ENCODE data around the gene ARFGEF3. TPM values are rescaled to one million over a fixed set of nuclear protein-coding genes. Genes with fewer than 3 reads are reported as not detected.

The ARFGEF3 gene
- total RNA-seq, 5 donors from 2014 or later (not counting 1 experiment from before 2014, with no cell fraction given) = 0.09 to 0.12 (median 0.10) TPM; not detected in 2

- POLR2A ChIA-PET = no interaction called here
- H3K27me3 Mint-ChIP-seq = peaks cover 9 to 12% of the 10 kb centered on the region in 2 donors
- H3K36me3 Mint-ChIP-seq = no peaks in the 10 kb centered on the region
- WGBS (ENCODE audit: insufficient coverage) = no CpG with 5 or more reads among the region's 3 CpGs
- no peaks in the 10 kb centered on the region for H3K9me3 ChIP-seq
- no peak for DNase-seq
- no peaks in the 10 kb centered on the region for H3K27me3 ChIP-seq (replicated peaks in 1 of 2; ENCODE audit: control insufficient read depth in 2 of 2, extremely low read depth in 1 of 2, insufficient read depth in 2 of 2, low read length in 1 of 2)
- no peak for ATAC-seq (replicated peaks in 1 of 4)
- H3K4me1 Mint-ChIP-seq = no peaks in the 10 kb centered on the region
- no peak overlapping the region for H3K4me3 Mint-ChIP-seq
- no peaks in the 10 kb centered on the region for H3K4me1 ChIP-seq (ENCODE audit: control insufficient read depth in 1 of 2, extremely low read depth in 1 of 2, insufficient read depth in 2 of 2, low read length in 2 of 2)
- H3K27ac ChIP-seq (ENCODE audit: low read length) = no peak overlapping the region
- no peak overlapping the region for H3K4me3 ChIP-seq (ENCODE audit: control insufficient read depth in 1 of 2, extremely low read depth in 1 of 2, low read length in 1 of 2)
- no peaks in the 10 kb centered on the region for H3K9me3 Mint-ChIP-seq
- no peak overlapping the region for H3K27ac Mint-ChIP-seq
- no peaks in the 10 kb centered on the region for H3K36me3 ChIP-seq (ENCODE audit: control insufficient read depth in 2 of 2, extremely low read depth in 1 of 2, insufficient read depth in 1 of 2, low read length in 1 of 2)
- CTCF ChIA-PET = no interaction called here
Measured at GRCh38 chr6:138230759-138231380, 69.1 kb downstream of the ARFGEF3 start.

GRCh38 chr6:138231381-138231886 is 69.7 kb downstream of the ARFGEF3 start:
- ChIA-PET POLR2A (no interaction called here), CTCF (no interaction called here)
- Histone ChIP-seq H3K9me3 (no peaks in the 10 kb centered on the region), H3K27me3 (replicated peaks in 1 of 2; ENCODE audit: control insufficient read depth in 2 of 2, extremely low read depth in 1 of 2, insufficient read depth in 2 of 2, low read length in 1 of 2) (peaks cover 0 to 2% of the 10 kb centered on the region in 2 experiments), H3K27ac (ENCODE audit: low read length) (no peak overlapping the region), H3K4me3 (ENCODE audit: control insufficient read depth in 1 of 2, extremely low read depth in 1 of 2, low read length in 1 of 2) (no peak overlapping the region), H3K36me3 (ENCODE audit: control insufficient read depth in 2 of 2, extremely low read depth in 1 of 2, insufficient read depth in 1 of 2, low read length in 1 of 2) (no peaks in the 10 kb centered on the region), H3K4me1 (ENCODE audit: control insufficient read depth in 1 of 2, extremely low read depth in 1 of 2, insufficient read depth in 2 of 2, low read length in 2 of 2) (no peaks in the 10 kb centered on the region)
- ATAC-seq (replicated peaks in 1 of 4) (no peak), DNase-seq (no peak)
- no peaks in the 10 kb centered on the region for H3K9me3 Mint-ChIP-seq
- no peaks in the 10 kb centered on the region for H3K36me3 Mint-ChIP-seq
- H3K27me3 Mint-ChIP-seq = peaks cover 9 to 12% of the 10 kb centered on the region in 2 donors
- no peak overlapping the region for H3K27ac Mint-ChIP-seq
- H3K4me3 Mint-ChIP-seq = no peak overlapping the region
- WGBS (ENCODE audit: insufficient coverage) = no CpG with 5 or more reads among the region's 4 CpGs
- no peaks in the 10 kb centered on the region for H3K4me1 Mint-ChIP-seq

DNA sequence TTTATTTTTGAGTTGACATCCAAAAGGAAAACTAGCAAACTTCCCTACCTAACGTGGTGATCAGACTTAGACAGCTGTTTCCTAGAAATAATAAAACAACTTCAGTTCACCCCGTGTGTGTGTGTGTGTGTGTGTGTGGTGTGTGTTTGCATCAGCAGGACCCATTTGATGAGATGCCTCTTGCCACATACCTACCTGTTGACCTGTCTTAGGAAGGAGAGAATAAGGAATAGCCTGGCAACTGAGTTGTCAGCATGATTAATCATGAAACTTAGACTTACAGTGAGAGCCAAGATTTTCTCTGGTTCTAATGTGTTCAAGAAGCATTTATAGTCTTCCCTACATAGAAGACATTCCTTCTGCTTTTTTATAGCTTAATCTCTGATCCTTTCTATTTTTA is 72.6 kb downstream of the ARFGEF3 start:
- Histone ChIP-seq H3K27ac (ENCODE audit: low read length) (no peak overlapping the region), H3K4me1 (ENCODE audit: control insufficient read depth in 1 of 2, extremely low read depth in 1 of 2, insufficient read depth in 2 of 2, low read length in 2 of 2) (no peaks in the 10 kb centered on the region), H3K4me3 (ENCODE audit: control insufficient read depth in 1 of 2, extremely low read depth in 1 of 2, low read length in 1 of 2) (no peak overlapping the region), H3K9me3 (no peaks in the 10 kb centered on the region), H3K36me3 (ENCODE audit: control insufficient read depth in 2 of 2, extremely low read depth in 1 of 2, insufficient read depth in 1 of 2, low read length in 1 of 2) (no peaks in the 10 kb centered on the region), H3K27me3 (replicated peaks in 1 of 2; ENCODE audit: control insufficient read depth in 2 of 2, extremely low read depth in 1 of 2, insufficient read depth in 2 of 2, low read length in 1 of 2) (peaks cover 0 to 4% of the 10 kb centered on the region in 2 experiments)
- no peaks in the 10 kb centered on the region for H3K9me3 Mint-ChIP-seq
- no peaks in the 10 kb centered on the region for H3K4me1 Mint-ChIP-seq
- DNase-seq (no peak), ATAC-seq (replicated peaks in 1 of 4) (no peak)
- H3K36me3 Mint-ChIP-seq = no peaks in the 10 kb centered on the region
- H3K27me3 Mint-ChIP-seq = peaks cover 6 to 7% of the 10 kb centered on the region in 2 donors
- ChIA-PET POLR2A (no interaction called here), CTCF (no interaction called here)
- WGBS (ENCODE audit: insufficient coverage) = no CpG with 5 or more reads among the region's 2 CpGs
- H3K4me3 Mint-ChIP-seq = no peak overlapping the region
- no peak overlapping the region for H3K27ac Mint-ChIP-seq

DNA sequence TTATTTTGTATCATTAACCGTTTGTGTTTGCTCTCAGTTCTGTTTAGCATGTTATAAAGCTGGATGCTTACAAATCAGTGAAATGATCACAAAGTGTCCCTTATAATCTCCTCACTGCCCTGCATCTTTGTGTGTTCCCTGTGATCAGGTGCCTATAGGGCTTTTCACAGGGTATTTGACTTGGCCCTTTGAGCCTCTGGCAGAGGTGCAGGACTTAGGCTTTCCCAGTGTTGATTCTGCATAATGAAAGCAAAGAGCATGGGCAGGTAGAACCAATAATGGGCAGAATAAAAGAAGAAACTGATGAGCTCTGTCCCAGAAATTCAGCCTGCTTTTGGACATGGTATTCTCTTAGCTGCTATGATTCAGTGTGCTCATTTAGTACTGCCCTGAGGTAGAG is 73.5 kb downstream of the ARFGEF3 start:
- H3K4me3 ChIP-seq (ENCODE audit: control insufficient read depth in 1 of 2, extremely low read depth in 1 of 2, low read length in 1 of 2) = no peak overlapping the region
- no peaks in the 10 kb centered on the region for H3K4me1 ChIP-seq (ENCODE audit: control insufficient read depth in 1 of 2, extremely low read depth in 1 of 2, insufficient read depth in 2 of 2, low read length in 2 of 2)
- CTCF ChIA-PET = interaction anchor here (0.6 kb wide), 2 partner anchors 30 to 200 kb away, joined by 4 to 5 read pairs; no protein-coding TSS in a partner anchor
- Mint-ChIP-seq H3K9me3 (no peaks in the 10 kb centered on the region), H3K36me3 (no peaks in the 10 kb centered on the region), H3K4me3 (no peak overlapping the region), H3K4me1 (no peaks in the 10 kb centered on the region), H3K27me3 (peaks cover 6 to 7% of the 10 kb centered on the region in 2 donors), H3K27ac (no peak overlapping the region)
- H3K27ac ChIP-seq (ENCODE audit: low read length) = no peak overlapping the region
- H3K36me3 ChIP-seq (ENCODE audit: control insufficient read depth in 2 of 2, extremely low read depth in 1 of 2, insufficient read depth in 1 of 2, low read length in 1 of 2) = no peaks in the 10 kb centered on the region
- peaks cover 0 to 4% of the 10 kb centered on the region in 2 experiments for H3K27me3 ChIP-seq (replicated peaks in 1 of 2; ENCODE audit: control insufficient read depth in 2 of 2, extremely low read depth in 1 of 2, insufficient read depth in 2 of 2, low read length in 1 of 2)
- no CpG with 5 or more reads among the region's 1 CpG for WGBS (ENCODE audit: insufficient coverage)
- POLR2A ChIA-PET = no interaction called here
- DNase-seq = no peak
- H3K9me3 ChIP-seq = no peaks in the 10 kb centered on the region
- no peak for ATAC-seq (replicated peaks in 1 of 4)

- Histone ChIP-seq H3K4me1 (ENCODE audit: control insufficient read depth in 1 of 2, extremely low read depth in 1 of 2, insufficient read depth in 2 of 2, low read length in 2 of 2) (no peaks in the 10 kb centered on the region), H3K4me3 (ENCODE audit: control insufficient read depth in 1 of 2, extremely low read depth in 1 of 2, low read length in 1 of 2) (no peak overlapping the region), H3K36me3 (ENCODE audit: control insufficient read depth in 2 of 2, extremely low read depth in 1 of 2, insufficient read depth in 1 of 2, low read length in 1 of 2) (no peaks in the 10 kb centered on the region), H3K27me3 (replicated peaks in 1 of 2; ENCODE audit: control insufficient read depth in 2 of 2, extremely low read depth in 1 of 2, insufficient read depth in 2 of 2, low read length in 1 of 2) (peaks cover 0 to 4% of the 10 kb centered on the region in 2 experiments), H3K9me3 (no peaks in the 10 kb centered on the region), H3K27ac (ENCODE audit: low read length) (no peak overlapping the region)
- Mint-ChIP-seq H3K27me3 (peaks cover 6% of the 10 kb centered on the region in 2 donors), H3K4me1 (no peaks in the 10 kb centered on the region), H3K4me3 (no peak overlapping the region), H3K9me3 (no peaks in the 10 kb centered on the region), H3K27ac (no peak overlapping the region), H3K36me3 (no peaks in the 10 kb centered on the region)
- no peak for DNase-seq
- no peak for ATAC-seq (replicated peaks in 1 of 4)
- ChIA-PET POLR2A (interaction anchor here in 1 of 2 donors (0.6 kb wide), 1 partner anchor 17 kb away, joined by 3 read pairs; the partner anchor contains the start of gene PBOV1), CTCF (interaction anchor here in 1 of 2 donors (0.6 kb wide), 1 partner anchor 200 kb away, joined by 4 read pairs; no protein-coding TSS in a partner anchor)
- WGBS (ENCODE audit: insufficient coverage) = no CpG with 5 or more reads among the region's 1 CpG
Measured at GRCh38 chr6:138235693-138236092, 74.0 kb downstream of the ARFGEF3 start.

DNA sequence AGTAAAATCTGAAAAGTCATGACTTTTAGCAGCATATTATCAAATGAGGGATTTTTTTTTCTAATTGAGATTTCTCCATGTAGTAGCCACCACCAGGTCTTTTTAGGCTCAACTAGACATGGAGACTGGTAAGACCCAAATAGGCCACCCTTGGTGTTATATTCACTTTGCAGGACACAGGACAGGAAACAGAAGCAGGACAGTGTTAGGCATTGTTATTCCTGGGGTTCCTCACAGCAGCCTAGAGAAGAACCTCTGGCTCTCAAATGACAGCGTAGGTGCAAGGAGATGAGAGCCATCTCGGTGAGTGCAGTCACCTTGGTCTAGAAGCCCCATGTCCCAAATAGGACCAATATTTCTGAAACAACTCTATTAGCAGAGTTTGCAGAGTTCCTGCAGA is 75.7 kb downstream of the ARFGEF3 start:
- ChIA-PET CTCF (interaction anchor here in 1 of 2 donors (0.7 kb wide), 1 partner anchor 543 kb away, joined by 4 read pairs; no protein-coding TSS in a partner anchor), POLR2A (no interaction called here)
- no peak for ATAC-seq (replicated peaks in 1 of 4)

More for the DNA sequence above, 75.7 kb downstream of the ARFGEF3 start:
- H3K9me3 Mint-ChIP-seq = no peaks in the 10 kb centered on the region
- Histone ChIP-seq H3K27me3 (replicated peaks in 1 of 2; ENCODE audit: control insufficient read depth in 2 of 2, extremely low read depth in 1 of 2, insufficient read depth in 2 of 2, low read length in 1 of 2) (peaks cover 0 to 5% of the 10 kb centered on the region in 2 experiments), H3K9me3 (no peaks in the 10 kb centered on the region), H3K4me3 (ENCODE audit: control insufficient read depth in 1 of 2, extremely low read depth in 1 of 2, low read length in 1 of 2) (no peak overlapping the region), H3K27ac (ENCODE audit: low read length) (no peak overlapping the region), H3K36me3 (ENCODE audit: control insufficient read depth in 2 of 2, extremely low read depth in 1 of 2, insufficient read depth in 1 of 2, low read length in 1 of 2) (no peaks in the 10 kb centered on the region), H3K4me1 (ENCODE audit: control insufficient read depth in 1 of 2, extremely low read depth in 1 of 2, insufficient read depth in 2 of 2, low read length in 2 of 2) (no peaks in the 10 kb centered on the region)
- H3K27ac Mint-ChIP-seq = no peak overlapping the region
- H3K27me3 Mint-ChIP-seq = peaks cover 7 to 11% of the 10 kb centered on the region in 2 donors
- DNase-seq = no peak
- no peaks in the 10 kb centered on the region for H3K4me1 Mint-ChIP-seq
- H3K4me3 Mint-ChIP-seq = no peak overlapping the region
- no peaks in the 10 kb centered on the region for H3K36me3 Mint-ChIP-seq
- no CpG with 5 or more reads among the region's 2 CpGs for WGBS (ENCODE audit: insufficient coverage)
